Neural progenitor cell (in vitro differentiated cells): ENCODE measurements around the gene FZD4. TPM values are rescaled to one million over a fixed set of nuclear protein-coding genes. Genes with fewer than 3 reads are reported as not detected.

Experiments
- DNase-seq: peaks from one replicate; pipeline ENCODE4 v3.0.0-alpha.2; 2016; ENCODE audit warnings: low spot score
- H2AFZ ChIP-seq: fragments of 200-600 bp; sonication (generic); replicated peaks from 2 replicates; pipeline ENCODE4 v1.6.1; 2016; ENCODE audit warnings: antibody characterized with exemption
- H3F3A ChIP-seq: fragments of 200-600 bp; sonication (generic); 2 replicates; pipeline ENCODE4 v1.6.1; 2016; ENCODE audit warnings: antibody characterized with exemption, low read depth
- H3K27ac ChIP-seq: fragments of 200-600 bp; sonication (generic); 2 replicates; pipeline ENCODE4 v1.5.1; 2016; ENCODE audit warnings: mild to moderate bottlenecking
- H3K27me3 ChIP-seq: fragments of 200-600 bp; sonication (generic); 2 replicates; pipeline ENCODE4 v1.6.1; 2016; ENCODE audit warnings: mild to moderate bottlenecking, moderate library complexity
- H3K36me3 ChIP-seq: fragments of 200-600 bp; sonication (generic); 2 replicates; pipeline ENCODE4 v1.5.1; 2016
- H3K4me1 ChIP-seq: fragments of 200-600 bp; sonication (generic); 2 replicates; pipeline ENCODE4 v1.6.1; 2016; ENCODE audit warnings: mixed run types
- H3K4me2 ChIP-seq: fragments of 200-600 bp; sonication (generic); 2 replicates; pipeline ENCODE4 v1.6.1; 2016
- H3K4me3 ChIP-seq: fragments of 200-600 bp; sonication (generic); 2 replicates; pipeline ENCODE4 v1.5.1; 2016
- H3K79me2 ChIP-seq: fragments of 200-600 bp; sonication (generic); 2 replicates; pipeline ENCODE4 v1.6.1; 2016; ENCODE audit warnings: low read depth
- H3K9ac ChIP-seq: fragments of 200-600 bp; sonication (generic); 2 replicates; pipeline ENCODE4 v1.6.1; 2016
- H3K9me3 ChIP-seq: fragments of 200-600 bp; sonication (generic); 2 replicates; pipeline ENCODE4 v1.5.1; 2016; ENCODE audit warnings: low read depth
- H4K20me1 ChIP-seq: fragments of 200-600 bp; sonication (generic); 2 replicates; pipeline ENCODE4 v1.6.1; 2016; ENCODE audit warnings: low read depth
- H3K27ac Mint-ChIP-seq: 3 replicates; pipeline ENCODE4 v1.8.0; 2021; ENCODE audit warnings: mixed read lengths
- H3K27me3 Mint-ChIP-seq: 2 replicates; pipeline ENCODE4 v1.8.0; 2022; ENCODE audit warnings: low read depth, mild to moderate bottlenecking, inconsistent platforms, moderate library complexity, mixed read lengths; ENCODE audit not compliant: insufficient read depth
- H3K36me3 Mint-ChIP-seq: 3 replicates; pipeline ENCODE4 v1.8.0; 2021; ENCODE audit warnings: mixed read lengths
- H3K4me1 Mint-ChIP-seq: 3 replicates; pipeline ENCODE4 v1.8.0; 2021; ENCODE audit warnings: mixed read lengths
- H3K4me3 Mint-ChIP-seq: 3 replicates; pipeline ENCODE4 v1.8.0; 2021; ENCODE audit warnings: mild to moderate bottlenecking, moderate library complexity, mixed read lengths
- H3K9me3 Mint-ChIP-seq: 3 replicates; pipeline ENCODE4 v1.8.0; 2020; ENCODE audit warnings: mixed read lengths
- EZH2 ChIP-seq: fragments of 200-600 bp; sonication (generic); IDR thresholded peaks from 2 replicates; pipeline ENCODE4 v1.6.1; 2017; ENCODE audit warnings: antibody characterized with exemption, mild to moderate bottlenecking, moderate library complexity
- EZH2phosphoT487 ChIP-seq: fragments of 200-600 bp; sonication (generic); IDR thresholded peaks from 2 replicates; pipeline ENCODE4 v1.6.1; 2017; ENCODE audit warnings: antibody characterized with exemption
- total RNA-seq: library from RNA; depleted of rRNA; stranded (reverse); fragments of >200 nt; gene quantifications from 2 replicates; pipeline ENCODE4 v1.2.3, GENCODE V29; 2015; ENCODE audit warnings: low replicate concordance
- TF ChIP-seq, protein P1 (sequence below): fragments of 200-600 bp; sonication (generic); IDR thresholded peaks from 2 replicates; pipeline ENCODE4 v1.5.1; 2017; ENCODE audit warnings: antibody characterized with exemption, mild to moderate bottlenecking

The FZD4 gene
- total RNA-seq, 1 donor from 2014 or later: 5.8 TPM

GRCh38 chr11:86990031-86990430 lies 34.8 kb upstream of the FZD4 start:
- Histone ChIP-seq H3K4me3 (no peak overlapping the region), H3K27me3 (no peaks in the 10 kb centered on the region), H3K9me3 (no peaks in the 10 kb centered on the region), H3F3A (no peaks in the 10 kb centered on the region), H3K4me2 (no peak overlapping the region), H3K79me2 (no peaks in the 10 kb centered on the region), H2AFZ (no peak overlapping the region), H3K9ac (no peak overlapping the region), H4K20me1 (no peaks in the 10 kb centered on the region), H3K36me3 (no peaks in the 10 kb centered on the region), H3K27ac (no peak overlapping the region), H3K4me1 (peaks cover 10% of the 10 kb centered on the region)
- TF ChIP-seq, protein P1, sequence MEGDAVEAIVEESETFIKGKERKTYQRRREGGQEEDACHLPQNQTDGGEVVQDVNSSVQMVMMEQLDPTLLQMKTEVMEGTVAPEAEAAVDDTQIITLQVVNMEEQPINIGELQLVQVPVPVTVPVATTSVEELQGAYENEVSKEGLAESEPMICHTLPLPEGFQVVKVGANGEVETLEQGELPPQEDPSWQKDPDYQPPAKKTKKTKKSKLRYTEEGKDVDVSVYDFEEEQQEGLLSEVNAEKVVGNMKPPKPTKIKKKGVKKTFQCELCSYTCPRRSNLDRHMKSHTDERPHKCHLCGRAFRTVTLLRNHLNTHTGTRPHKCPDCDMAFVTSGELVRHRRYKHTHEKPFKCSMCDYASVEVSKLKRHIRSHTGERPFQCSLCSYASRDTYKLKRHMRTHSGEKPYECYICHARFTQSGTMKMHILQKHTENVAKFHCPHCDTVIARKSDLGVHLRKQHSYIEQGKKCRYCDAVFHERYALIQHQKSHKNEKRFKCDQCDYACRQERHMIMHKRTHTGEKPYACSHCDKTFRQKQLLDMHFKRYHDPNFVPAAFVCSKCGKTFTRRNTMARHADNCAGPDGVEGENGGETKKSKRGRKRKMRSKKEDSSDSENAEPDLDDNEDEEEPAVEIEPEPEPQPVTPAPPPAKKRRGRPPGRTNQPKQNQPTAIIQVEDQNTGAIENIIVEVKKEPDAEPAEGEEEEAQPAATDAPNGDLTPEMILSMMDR: no peak
- TF ChIP-seq EZH2 (no peak), EZH2phosphoT487 (no peak)
- peaks cover 3% of the 10 kb centered on the region for H3K27me3 Mint-ChIP-seq
- H3K4me1 Mint-ChIP-seq: peaks cover 17% of the 10 kb centered on the region
- no peak overlapping the region for H3K4me3 Mint-ChIP-seq
- H3K27ac Mint-ChIP-seq: no peak overlapping the region
- H3K9me3 Mint-ChIP-seq: no peaks in the 10 kb centered on the region
- no peak for DNase-seq
- H3K36me3 Mint-ChIP-seq: no peaks in the 10 kb centered on the region

GRCh38 chr11:86988351-86988881 lies 33.2 kb upstream of the FZD4 start:
- Histone ChIP-seq H3K4me3 (no peak overlapping the region), H2AFZ (no peak overlapping the region), H3F3A (no peaks in the 10 kb centered on the region), H3K79me2 (no peaks in the 10 kb centered on the region), H3K4me1 (peaks cover 8% of the 10 kb centered on the region), H4K20me1 (no peaks in the 10 kb centered on the region), H3K4me2 (no peak overlapping the region), H3K9ac (no peak overlapping the region), H3K9me3 (no peaks in the 10 kb centered on the region), H3K27ac (no peak overlapping the region), H3K36me3 (no peaks in the 10 kb centered on the region), H3K27me3 (no peaks in the 10 kb centered on the region)
- Mint-ChIP-seq H3K9me3 (no peaks in the 10 kb centered on the region), H3K4me3 (no peak overlapping the region), H3K27me3 (peaks cover 5% of the 10 kb centered on the region), H3K27ac (no peak overlapping the region), H3K4me1 (peaks cover 17% of the 10 kb centered on the region), H3K36me3 (no peaks in the 10 kb centered on the region)
- TF ChIP-seq, protein P1: no peak
- no peak for TF ChIP-seq EZH2phosphoT487
- no peak for TF ChIP-seq EZH2
- DNase-seq: no peak

DNA sequence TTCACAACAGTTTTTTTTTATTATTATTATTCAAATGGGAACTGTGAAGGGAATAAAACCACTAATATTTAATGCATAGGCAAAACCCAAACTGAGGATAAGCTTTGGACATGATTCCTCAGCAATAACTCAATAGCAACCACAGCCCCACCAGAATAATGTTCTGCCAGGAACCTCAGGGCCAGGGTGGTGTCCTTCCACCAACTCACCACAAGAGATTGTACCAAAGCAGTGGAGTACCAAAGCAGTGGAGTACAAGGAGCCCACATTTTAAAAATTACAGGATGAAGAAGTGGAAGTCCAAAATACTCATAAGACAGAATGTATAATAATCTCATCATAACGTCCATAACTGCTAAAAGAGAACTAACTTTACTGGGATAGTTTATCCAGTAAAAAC lies 32.5 kb upstream of the FZD4 start:
- Histone ChIP-seq H3K36me3 (no peaks in the 10 kb centered on the region), H3K4me2 (no peak overlapping the region), H3K4me1 (peaks cover 3% of the 10 kb centered on the region), H3F3A (no peaks in the 10 kb centered on the region), H3K27ac (no peak overlapping the region), H3K27me3 (no peaks in the 10 kb centered on the region), H3K9me3 (no peaks in the 10 kb centered on the region), H3K9ac (no peak overlapping the region), H4K20me1 (no peaks in the 10 kb centered on the region), H3K4me3 (no peak overlapping the region), H3K79me2 (no peaks in the 10 kb centered on the region), H2AFZ (no peak overlapping the region)
- H3K4me1 Mint-ChIP-seq: peaks cover 18% of the 10 kb centered on the region
- no peak overlapping the region for H3K27ac Mint-ChIP-seq
- TF ChIP-seq, protein P1: no peak
- TF ChIP-seq EZH2phosphoT487 (no peak), EZH2 (no peak)
- H3K9me3 Mint-ChIP-seq: no peaks in the 10 kb centered on the region
- peaks cover 5% of the 10 kb centered on the region for H3K27me3 Mint-ChIP-seq
- no peak overlapping the region for H3K4me3 Mint-ChIP-seq
- no peaks in the 10 kb centered on the region for H3K36me3 Mint-ChIP-seq
- no peak for DNase-seq
